KOPT-K1 (cell line): ENCODE results near the gene DCC.

ENCODE experiments used
- H3K27ac ChIP-seq: fragments of 200-600 bp; sonication (generic); 2 replicates; pipeline ENCODE4 v1.5.1; 2016; ENCODE audit warnings: antibody characterized with exemption, mild to moderate bottlenecking, low read depth, low read length; ENCODE audit not compliant: poor library complexity, severe bottlenecking
- H3K36me3 ChIP-seq: fragments of 200-600 bp; sonication (generic); 2 replicates; pipeline ENCODE4 v1.5.1; 2017; ENCODE audit warnings: antibody characterized with exemption, mild to moderate bottlenecking, low read length, moderate library complexity; ENCODE audit not compliant: insufficient read depth
- H3K9me3 ChIP-seq: fragments of 200-600 bp; sonication (generic); 2 replicates; pipeline ENCODE4 v1.5.1; 2017; ENCODE audit warnings: antibody characterized with exemption, low read length, mild to moderate bottlenecking; ENCODE audit not compliant: insufficient read depth, poor library complexity, severe bottlenecking

The DCC gene

GRCh38 chr18:52339891-52340371 lies at the start of gene DCC:
TSS of gene DCC (plus strand) at chr18:52340197. CDS start at chr18:52340788, 591 bp downstream.
- no peak within 1 kb of the TSS for H3K27ac ChIP-seq
- H3K9me3 ChIP-seq: no peaks in the 10 kb centered on the region
- no peaks in the 10 kb centered on the region for H3K36me3 ChIP-seq

DNA sequence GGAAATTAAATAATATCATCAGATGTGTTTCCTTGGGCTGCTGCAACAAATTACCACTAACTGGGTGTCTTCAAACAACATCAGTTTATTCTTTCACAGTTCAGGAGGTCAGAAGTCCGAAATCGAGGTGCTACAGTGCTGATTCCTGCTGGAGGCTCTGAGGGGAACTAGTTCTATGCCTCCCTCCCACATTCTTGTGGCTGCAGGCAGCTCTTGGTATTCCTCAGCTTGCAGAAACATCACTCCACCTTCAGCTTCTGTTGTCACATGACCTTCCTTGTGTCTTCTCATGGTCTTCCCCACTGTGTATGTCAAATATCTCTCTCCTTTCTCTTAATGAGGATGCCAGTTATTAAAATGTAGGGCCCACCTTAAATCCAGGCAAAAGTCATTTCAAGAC lies 29.3 kb upstream of the DCC start:
- no peaks in the 10 kb centered on the region for H3K36me3 ChIP-seq
- no peaks in the 10 kb centered on the region for H3K9me3 ChIP-seq
- H3K27ac ChIP-seq: no peak overlapping the region

DNA sequence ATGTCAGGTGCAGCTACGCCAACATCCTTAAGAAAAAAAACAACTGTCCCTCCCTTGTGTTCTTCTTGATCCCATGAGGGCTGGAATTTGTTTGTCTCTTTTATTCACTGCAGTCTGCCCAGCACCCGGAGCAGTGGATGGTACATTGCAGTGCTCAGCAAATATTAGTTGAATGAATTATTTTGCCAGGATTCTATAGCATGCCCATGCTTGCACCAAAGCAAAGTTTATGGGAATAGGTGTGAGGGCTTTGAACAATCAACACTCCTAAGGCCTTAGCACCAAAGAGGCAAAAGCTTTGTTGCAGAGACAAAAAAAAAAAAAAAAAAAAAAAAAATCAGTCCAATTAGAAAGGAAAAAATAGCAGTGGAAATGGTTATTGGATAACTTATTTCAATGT lies 28.7 kb upstream of the DCC start:
- Histone ChIP-seq H3K27ac (no peak overlapping the region), H3K9me3 (no peaks in the 10 kb centered on the region), H3K36me3 (no peaks in the 10 kb centered on the region)

GRCh38 chr18:52312346-52312745 lies 27.7 kb upstream of the DCC start:
- no peaks in the 10 kb centered on the region for H3K36me3 ChIP-seq
- H3K9me3 ChIP-seq: no peaks in the 10 kb centered on the region
- no peak overlapping the region for H3K27ac ChIP-seq

- no peaks in the 10 kb centered on the region for H3K9me3 ChIP-seq
- no peak overlapping the region for H3K27ac ChIP-seq
- no peaks in the 10 kb centered on the region for H3K36me3 ChIP-seq
Measured at GRCh38 chr18:52313213-52313612, 26.8 kb upstream of the DCC start.

DNA sequence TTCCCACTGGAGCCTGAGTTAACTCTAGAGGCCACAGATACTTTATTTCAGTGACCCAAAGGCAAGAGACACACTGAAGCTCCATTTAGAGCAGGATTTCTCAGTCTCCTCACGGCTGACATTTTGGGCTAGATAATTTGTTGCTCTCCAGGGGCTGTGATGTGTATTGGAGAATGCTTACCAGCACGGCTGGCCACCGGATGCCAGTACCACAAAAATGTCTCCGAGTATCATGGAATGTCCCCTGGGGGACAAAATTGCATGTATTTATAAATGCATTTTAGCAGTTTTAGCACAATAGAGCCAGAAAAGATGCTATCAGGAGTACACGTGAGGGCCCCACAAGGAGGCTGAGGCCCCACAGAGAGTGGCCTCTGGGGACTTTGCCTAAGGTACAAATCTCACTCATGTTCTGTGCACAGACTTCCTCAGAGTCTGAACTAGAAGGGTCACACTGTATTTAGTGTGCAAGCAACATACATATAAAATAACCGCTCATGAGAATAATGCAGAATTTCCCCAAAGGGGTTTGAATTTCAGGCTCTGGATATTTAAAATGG lies 20.5 kb upstream of the DCC start:
- H3K27ac ChIP-seq: no peak overlapping the region
- H3K9me3 ChIP-seq: no peaks in the 10 kb centered on the region
- no peaks in the 10 kb centered on the region for H3K36me3 ChIP-seq

DNA sequence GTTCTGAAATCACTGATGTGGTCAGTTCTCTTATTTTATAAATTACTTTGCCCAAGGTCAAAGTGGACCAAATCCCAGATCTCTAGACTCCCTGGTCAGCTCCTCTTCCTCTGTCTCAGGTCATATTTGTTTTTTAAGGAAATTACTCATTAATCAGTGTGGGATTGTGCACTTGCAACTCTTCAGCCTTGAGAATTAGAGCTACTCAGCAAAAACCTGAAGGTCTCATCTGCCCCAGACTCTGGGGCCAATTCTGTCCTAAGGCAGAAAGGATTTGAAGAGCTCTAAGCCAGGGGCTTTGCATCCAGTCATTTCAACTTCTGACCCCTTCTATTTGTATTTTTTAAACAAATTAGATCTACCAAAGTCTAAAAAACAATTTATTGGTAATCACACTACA lies 17.7 kb upstream of the DCC start:
- Histone ChIP-seq H3K9me3 (no peaks in the 10 kb centered on the region), H3K36me3 (no peaks in the 10 kb centered on the region), H3K27ac (no peak overlapping the region)

DNA sequence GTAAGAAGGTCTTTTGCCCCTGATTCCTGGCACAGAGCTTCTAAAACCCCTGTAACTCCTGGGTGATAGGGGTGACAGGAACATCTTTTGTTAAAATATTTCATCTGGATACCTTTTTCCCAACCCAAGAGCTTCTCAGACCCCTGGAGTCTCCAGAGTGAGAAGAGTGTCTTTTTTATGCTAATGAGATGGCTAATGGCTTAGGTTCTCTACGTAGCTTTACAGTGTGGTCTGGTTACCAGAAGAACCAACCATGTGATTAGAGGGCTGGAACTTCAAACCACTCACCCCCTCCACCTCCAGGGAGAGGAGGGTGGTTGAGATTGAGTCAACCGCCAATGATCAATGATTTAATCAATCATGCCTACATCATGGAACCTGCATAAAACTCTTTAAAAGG lies 16.2 kb upstream of the DCC start:
- Histone ChIP-seq H3K36me3 (no peaks in the 10 kb centered on the region), H3K9me3 (no peaks in the 10 kb centered on the region), H3K27ac (no peak overlapping the region)

GRCh38 chr18:52325997-52326396 lies 14.0 kb upstream of the DCC start:
- Histone ChIP-seq H3K27ac (no peak overlapping the region), H3K36me3 (no peaks in the 10 kb centered on the region), H3K9me3 (no peaks in the 10 kb centered on the region)

GRCh38 chr18:52333860-52334259 lies 6.1 kb upstream of the DCC start:
- Histone ChIP-seq H3K36me3 (no peaks in the 10 kb centered on the region), H3K27ac (no peak overlapping the region), H3K9me3 (no peaks in the 10 kb centered on the region)

DNA sequence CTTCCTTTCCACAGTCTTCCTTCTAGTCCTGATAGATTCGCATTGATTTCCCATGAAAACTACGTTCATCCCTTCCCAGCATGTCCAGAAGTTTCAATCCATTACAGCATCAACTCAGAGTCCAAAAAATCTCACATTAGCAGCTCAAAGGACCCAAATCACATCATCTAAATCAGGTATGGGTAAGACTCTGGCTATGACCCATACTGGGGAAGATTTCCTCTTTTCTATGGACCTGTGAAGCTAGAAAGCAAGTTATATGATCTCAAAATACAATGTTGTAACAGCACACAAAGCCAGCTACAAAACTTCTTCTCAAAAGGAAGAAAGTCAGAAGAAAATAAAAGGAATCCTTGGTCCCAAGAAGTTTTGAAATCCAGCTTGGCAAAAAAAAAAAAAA lies 5.7 kb upstream of the DCC start:
- H3K27ac ChIP-seq: no peak overlapping the region
- H3K9me3 ChIP-seq: no peaks in the 10 kb centered on the region
- H3K36me3 ChIP-seq: no peaks in the 10 kb centered on the region

DNA sequence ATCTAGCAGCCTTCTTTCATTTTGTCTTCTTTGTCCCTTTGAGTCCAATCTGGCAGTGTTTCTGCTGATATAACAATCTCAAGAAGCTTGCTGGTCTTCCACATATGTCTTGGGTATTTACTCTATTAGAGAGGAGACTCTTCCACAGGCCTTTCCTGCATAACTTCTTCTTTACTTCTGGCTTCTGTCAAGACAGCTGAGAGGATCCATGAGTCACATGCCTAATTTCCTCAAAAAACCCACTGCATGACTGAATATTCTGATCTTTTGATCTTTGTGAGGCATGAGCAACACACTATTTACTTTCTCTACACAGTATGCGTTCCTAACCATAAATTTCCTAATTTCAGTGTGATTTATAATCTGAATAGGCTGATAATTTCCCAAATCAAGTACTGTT lies 5.1 kb upstream of the DCC start:
- no peaks in the 10 kb centered on the region for H3K36me3 ChIP-seq
- no peak overlapping the region for H3K27ac ChIP-seq
- H3K9me3 ChIP-seq: no peaks in the 10 kb centered on the region

- Histone ChIP-seq H3K9me3 (no peaks in the 10 kb centered on the region), H3K36me3 (no peaks in the 10 kb centered on the region), H3K27ac (no peak overlapping the region)
Measured at GRCh38 chr18:52337276-52337675, 2.7 kb upstream of the DCC start.

GRCh38 chr18:52340406-52341102 lies 557 bp downstream of the DCC start:
- no peaks in the 10 kb centered on the region for H3K9me3 ChIP-seq
- no peaks in the 10 kb centered on the region for H3K36me3 ChIP-seq
- H3K27ac ChIP-seq: no peak overlapping the region

DNA sequence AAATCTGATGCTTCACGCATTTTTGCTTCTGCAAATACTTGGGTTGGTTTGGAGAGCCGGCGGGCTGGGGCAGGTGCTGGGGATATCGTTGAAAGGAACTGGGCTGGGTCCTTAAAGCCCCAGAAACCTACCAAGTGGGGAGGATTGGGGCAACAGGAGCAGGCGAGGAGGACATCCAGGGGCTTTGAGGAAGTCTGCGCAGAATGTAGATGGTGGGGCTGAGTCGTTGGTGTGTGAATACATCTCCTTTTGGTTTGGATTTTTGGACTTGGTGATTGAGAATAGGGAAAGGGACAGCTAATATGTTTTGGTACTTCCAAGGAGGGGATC lies 1.1 kb downstream of the DCC start:
- H3K27ac ChIP-seq: no peak overlapping the region
- no peaks in the 10 kb centered on the region for H3K36me3 ChIP-seq
- no peaks in the 10 kb centered on the region for H3K9me3 ChIP-seq

GRCh38 chr18:52341608-52342381 lies 1.8 kb downstream of the DCC start:
- H3K27ac ChIP-seq: no peak overlapping the region
- H3K9me3 ChIP-seq: no peaks in the 10 kb centered on the region
- H3K36me3 ChIP-seq: no peaks in the 10 kb centered on the region
